Measurements from ENCODE around the gene CTDSPL. TPM values are rescaled to one million over a fixed set of nuclear protein-coding genes. Genes with fewer than 3 reads are reported as not detected.

Gene CTDSPL
- total RNA-seq, 1 experiment from 2014 or later, result 124 TPM

GRCh38 chr3:37916685-37917084 lies 55.0 kb downstream of the CTDSPL start:
- Histone ChIP-seq H2AFZ (no peak overlapping the region), H4K20me1 (ENCODE audit: insufficient read depth) (no peaks in the 10 kb centered on the region), H3K4me1 (replicated peaks; ENCODE audit: insufficient read depth) (no peaks in the 10 kb centered on the region), H3F3A (ENCODE audit: insufficient read depth, low read depth) (no peaks in the 10 kb centered on the region), H3K79me2 (ENCODE audit: low read depth) (peaks cover 32% of the 10 kb centered on the region), H3K27me3 (ENCODE audit: insufficient read depth, low read depth) (no peaks in the 10 kb centered on the region), H3K9me2 (ENCODE audit: insufficient read depth) (no peaks in the 10 kb centered on the region), H3K4me2 (no peak overlapping the region), H3K4me3 (no peak overlapping the region), H3K9me3 (ENCODE audit: insufficient read depth, low read depth) (no peaks in the 10 kb centered on the region), H3K27ac (no peak overlapping the region), H3K36me3 (ENCODE audit: low read depth) (no peaks in the 10 kb centered on the region; the same call in 1 of the 2 replicates)
- no peak for DNase-seq
- BruUV-seq (replicated peaks), result no TSS peak
- ChIA-PET CTCF (no interaction called here), POLR2A (ENCODE audit: unreplicated experiment) (no interaction called here)
- TF ChIP-seq CTCF (conservative IDR thresholded peaks at IDR 0.05), result no peak
- no peak for TF ChIP-seq EZH2 (IDR thresholded peaks at IDR 0.05; ENCODE audit: low read depth)
- intact Hi-C loops (cut with micrococcal nuclease; ENCODE audit: unreplicated experiment), result no loop called here

- Histone ChIP-seq H4K20me1 (ENCODE audit: insufficient read depth) (no peaks in the 10 kb centered on the region), H3K27ac (no peak overlapping the region), H3K4me3 (no peak overlapping the region), H3K36me3 (ENCODE audit: low read depth) (no peaks in the 10 kb centered on the region; the same call in 1 of the 2 replicates), H2AFZ (no peak overlapping the region), H3K27me3 (ENCODE audit: insufficient read depth, low read depth) (no peaks in the 10 kb centered on the region), H3F3A (ENCODE audit: insufficient read depth, low read depth) (no peaks in the 10 kb centered on the region), H3K4me1 (replicated peaks; ENCODE audit: insufficient read depth) (no peaks in the 10 kb centered on the region), H3K4me2 (no peak overlapping the region), H3K9me3 (ENCODE audit: insufficient read depth, low read depth) (no peaks in the 10 kb centered on the region), H3K79me2 (ENCODE audit: low read depth) (peaks cover 24% of the 10 kb centered on the region), H3K9me2 (ENCODE audit: insufficient read depth) (no peaks in the 10 kb centered on the region)
- ChIA-PET CTCF (no interaction called here), POLR2A (ENCODE audit: unreplicated experiment) (no interaction called here)
- TF ChIP-seq CTCF (conservative IDR thresholded peaks at IDR 0.05) (no peak), EZH2 (IDR thresholded peaks at IDR 0.05; ENCODE audit: low read depth) (no peak)
- DNase-seq, result no peak
- intact Hi-C loops (cut with micrococcal nuclease; ENCODE audit: unreplicated experiment), result no loop called here
- BruUV-seq (replicated peaks), result no TSS peak
These were observed 56.9 kb downstream of the CTDSPL start for GRCh38 chr3:37918627-37919026.

- Histone ChIP-seq H3K36me3 (ENCODE audit: low read depth) (no peaks in the 10 kb centered on the region), H3K9me3 (ENCODE audit: insufficient read depth, low read depth) (no peaks in the 10 kb centered on the region), H3K27me3 (ENCODE audit: insufficient read depth, low read depth) (no peaks in the 10 kb centered on the region), H3K79me2 (ENCODE audit: low read depth) (peaks cover 18% of the 10 kb centered on the region), H2AFZ (no peak overlapping the region), H3F3A (ENCODE audit: insufficient read depth, low read depth) (no peaks in the 10 kb centered on the region), H3K4me2 (no peak overlapping the region), H3K27ac (no peak overlapping the region), H3K4me3 (no peak overlapping the region), H4K20me1 (ENCODE audit: insufficient read depth) (no peaks in the 10 kb centered on the region), H3K9me2 (ENCODE audit: insufficient read depth) (no peaks in the 10 kb centered on the region), H3K4me1 (replicated peaks; ENCODE audit: insufficient read depth) (no peaks in the 10 kb centered on the region)
- intact Hi-C loops (cut with micrococcal nuclease; ENCODE audit: unreplicated experiment), result no loop called here
- no peak for TF ChIP-seq EZH2 (IDR thresholded peaks at IDR 0.05; ENCODE audit: low read depth)
- TF ChIP-seq CTCF (conservative IDR thresholded peaks at IDR 0.05), result no peak
- ChIA-PET CTCF (no interaction called here), POLR2A (ENCODE audit: unreplicated experiment) (no interaction called here)
- BruUV-seq (replicated peaks), result no TSS peak
- DNase-seq, result no peak
These were observed 58.5 kb downstream of the CTDSPL start for GRCh38 chr3:37920156-37920699.

Measured in PC-9 (cell line).